Testis (tissue), 5 donors: ENCODE results near the gene PLEKHG7. TPM values are rescaled to one million over a fixed set of nuclear protein-coding genes. Genes with fewer than 3 reads are reported as not detected.
"Not testable (repeated sequence)": the region's sequence is repeated elsewhere in the genome, so short reads cannot be mapped to it uniquely, and the experiment has no call there.

Experiments
- DNase-seq: peaks from one replicate; pipeline ENCODE4 v3.0.0-alpha.2; 2019
- H3K27ac ChIP-seq, 2 donors: fragments of 200-600 bp; sonication (generic); one replicate each; pipeline ENCODE4 v1.5.1; 2019
- H3K27me3 ChIP-seq: fragments of 200-600 bp; sonication (generic); one replicate; pipeline ENCODE4 v1.5.1; 2019
- H3K36me3 ChIP-seq: fragments of 200-600 bp; sonication (generic); one replicate; pipeline ENCODE4 v1.5.1; 2017; ENCODE audit warnings: low read depth; ENCODE audit errors: missing control alignments
- H3K4me1 ChIP-seq: fragments of 200-600 bp; sonication (generic); one replicate; pipeline ENCODE4 v1.5.1; 2019
- H3K4me3 ChIP-seq, 2 donors: fragments of 200-600 bp; sonication (generic); one replicate each; pipeline ENCODE4 v1.5.1; 2017 to 2019
- H3K9me3 ChIP-seq: fragments of 200-600 bp; sonication (generic); one replicate; pipeline ENCODE4 v1.5.1; 2017
- CTCF ChIP-seq, 3 experiments: fragments of 450-650 bp in 2 of 3; fragments of 200-600 bp in 1 of 3; sonication (generic) in 1 of 3; IDR thresholded peaks; one replicate each; pipeline ENCODE4 v1.5.1; 2016 to 2019; ENCODE audit warnings: antibody characterized with exemption in 3 of 3, mild to moderate bottlenecking in 2 of 3, moderate library complexity in 1 of 3
- POLR2A ChIP-seq: fragments of 450-650 bp; IDR thresholded peaks from one replicate; pipeline ENCODE4 v1.6.1; 2017; ENCODE audit warnings: antibody characterized with exemption, mild to moderate bottlenecking, moderate library complexity
- WGBS, 2 donors: methylation state at CpG; one replicate each; pipeline ENCODE4 v1.1.5; 2018; 5-methylcytosine and 5-hydroxymethylcytosine counted together
- intact Hi-C: fragments of 100-400 bp; cut with DNase I; formaldehyde crosslinking; loops from one replicate; pipeline ENCODE4 v1.15.1; 2023; ENCODE audit warnings: low total_unique reads
- long read RNA-seq, 2 donors: transcript quantifications; one replicate each; lab custom pipeline, GENCODE V29; 2026
- polyA plus RNA-seq: library from polyadenylated mRNA; stranded (reverse); fragments of 350-450 nt; fragmentation: Illumina TruSeq; extraction: RNeasy Lipid Tissue Mini Kit (QIAGEN cat#74804); gene quantifications from one replicate; pipeline ENCODE4 v1.2.3, GENCODE V29; 2014; ENCODE audit warnings: low read depth, low replicate concordance; ENCODE audit not compliant: insufficient read depth
- total RNA-seq, 2 donors: library from RNA; depleted of rRNA; stranded (reverse); fragments of >200 nt; gene quantifications; one replicate each; pipeline ENCODE4 v1.2.3, GENCODE V29; 2016

Gene PLEKHG7
- total RNA-seq (under 1 TPM; 0.06 to 0.31 TPM), polyA plus RNA-seq (0.33 TPM)
- long read RNA-seq, donor 1: 0 reads
- long read RNA-seq, donor 2: 0 reads

GRCh38 chr12:92702754-92703679, at the start of gene PLEKHG7:
Gene PLEKHG7 (plus strand): TSS chr12:92702989. CDS start chr12:92706632, 3,643 bp downstream.
- DNase-seq: no peak
- H3K9me3 ChIP-seq: no peaks in the 10 kb centered on the region
- WGBS, 2 donors: 90 to 92% methylated on average over 8 of the region's 8 CpGs
- intact Hi-C loops: no loop called here
- H3K36me3 ChIP-seq: no peaks in the 10 kb centered on the region
- H3K4me3 ChIP-seq: no peak within 1 kb of the TSS
- H3K27ac ChIP-seq: no peak within 1 kb of the TSS
- no peaks in the 10 kb centered on the region for H3K27me3 ChIP-seq
- TF ChIP-seq CTCF (IDR thresholded peaks at IDR 0.05): no peak
- TF ChIP-seq POLR2A: no peak
- H3K4me1 ChIP-seq: peaks cover 4% of the 10 kb centered on the region

DNA sequence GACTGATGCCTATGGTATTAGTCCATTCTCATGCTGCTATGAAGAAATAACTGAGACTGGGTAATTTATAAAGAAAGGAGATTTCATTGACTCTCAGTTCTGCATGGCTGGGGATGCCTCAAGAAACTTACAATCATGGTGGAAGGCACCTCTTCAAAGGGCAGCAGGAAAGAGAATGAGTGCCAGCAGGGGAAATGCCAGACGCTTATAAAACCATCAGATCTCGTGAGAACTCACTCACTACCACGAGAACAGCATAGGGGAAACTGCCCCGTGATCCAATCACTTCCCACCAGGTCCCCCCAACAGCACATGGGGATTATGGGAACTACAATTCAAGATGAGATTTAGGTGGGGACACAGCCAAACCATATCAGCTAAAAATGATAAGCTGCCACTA, 48.5 kb upstream of the PLEKHG7 start:
- H3K27ac ChIP-seq, H3K36me3 ChIP-seq, DNase-seq, H3K4me3 ChIP-seq, H3K4me1 ChIP-seq, intact Hi-C loops, H3K9me3 ChIP-seq, H3K27me3 ChIP-seq: not testable (repeated sequence)
- WGBS, 2 donors: 86 to 95% methylated on average over 4 of the region's 4 CpGs

GRCh38 chr12:92654929-92655328, 47.9 kb upstream of the PLEKHG7 start:
- DNase-seq: no peak
- Histone ChIP-seq H3K27me3 (no peaks in the 10 kb centered on the region), H3K4me3 (no peak overlapping the region), H3K27ac (no peak overlapping the region), H3K9me3 (no peaks in the 10 kb centered on the region), H3K36me3 (no peaks in the 10 kb centered on the region), H3K4me1 (no peaks in the 10 kb centered on the region)
- WGBS, 2 donors: 50 to 60% methylated on average over 1 of the region's 1 CpG
- TF ChIP-seq POLR2A: no peak
- no peak for TF ChIP-seq CTCF (IDR thresholded peaks at IDR 0.05)
- intact Hi-C loops: no loop called here

GRCh38 chr12:92656911-92657310, 45.9 kb upstream of the PLEKHG7 start:
- WGBS, 2 donors: 88 to 100% methylated on average over 1 of the region's 1 CpG
- Histone ChIP-seq H3K36me3 (no peaks in the 10 kb centered on the region), H3K27me3 (no peaks in the 10 kb centered on the region), H3K27ac (no peak overlapping the region), H3K4me1 (no peaks in the 10 kb centered on the region), H3K9me3 (no peaks in the 10 kb centered on the region), H3K4me3 (no peak overlapping the region)
- no peak for DNase-seq
- no peak for TF ChIP-seq POLR2A
- no peak for TF ChIP-seq CTCF (IDR thresholded peaks at IDR 0.05)
- intact Hi-C loops: no loop called here

DNA sequence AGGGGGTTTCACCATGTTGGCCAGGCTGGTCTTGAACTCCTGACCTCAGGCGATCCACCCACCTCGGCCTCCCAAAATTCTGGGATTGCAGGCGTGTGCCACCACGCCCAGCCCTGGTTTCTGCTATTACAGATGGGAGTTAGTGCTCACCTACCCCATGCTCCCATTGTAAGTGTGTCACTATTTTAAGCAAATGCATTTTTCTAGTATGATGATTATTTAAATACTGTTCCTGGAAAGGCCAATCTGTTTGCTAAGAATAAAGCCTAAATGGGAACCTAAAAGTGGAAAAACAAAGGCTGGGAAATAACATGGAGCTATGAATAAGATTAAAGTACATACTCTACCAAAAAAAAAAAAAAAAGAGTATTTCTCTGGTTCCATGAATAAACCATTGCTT, 45.0 kb upstream of the PLEKHG7 start:
- intact Hi-C loops: no loop called here
- H3K4me3 ChIP-seq: no peak overlapping the region
- no peaks in the 10 kb centered on the region for H3K27me3 ChIP-seq
- no peaks in the 10 kb centered on the region for H3K9me3 ChIP-seq
- WGBS, 2 donors: 98 to 99% methylated on average over 4 of the region's 4 CpGs
- H3K4me1 ChIP-seq: no peaks in the 10 kb centered on the region
- no peak overlapping the region for H3K27ac ChIP-seq
- no peak for DNase-seq
- no peaks in the 10 kb centered on the region for H3K36me3 ChIP-seq
- no peak for TF ChIP-seq POLR2A
- TF ChIP-seq CTCF (IDR thresholded peaks at IDR 0.05): no peak
